ENCODE data around the gene ZDHHC8.

DNA sequence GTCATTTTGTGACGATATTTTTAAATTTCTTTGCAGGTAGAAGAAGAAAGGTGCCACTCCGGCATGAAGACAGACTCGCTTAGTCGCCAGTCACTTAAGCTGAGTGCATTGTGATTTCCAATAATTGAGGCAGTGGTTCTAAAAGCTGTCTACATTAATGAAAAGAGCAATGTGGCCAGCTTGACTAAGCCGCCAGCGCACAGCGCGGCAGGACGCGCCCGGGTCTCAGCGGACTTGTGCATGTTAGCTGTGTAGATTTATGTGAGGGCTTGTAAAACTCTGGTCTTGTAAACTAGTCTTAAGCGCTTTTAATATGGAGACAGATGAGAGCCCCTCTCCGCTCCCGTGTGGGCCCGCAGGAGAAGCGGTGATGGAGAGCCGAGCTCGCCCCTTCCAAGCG lies 46.0 kb upstream of the ZDHHC8 start:
- TF ChIP-seq, protein P1, sequence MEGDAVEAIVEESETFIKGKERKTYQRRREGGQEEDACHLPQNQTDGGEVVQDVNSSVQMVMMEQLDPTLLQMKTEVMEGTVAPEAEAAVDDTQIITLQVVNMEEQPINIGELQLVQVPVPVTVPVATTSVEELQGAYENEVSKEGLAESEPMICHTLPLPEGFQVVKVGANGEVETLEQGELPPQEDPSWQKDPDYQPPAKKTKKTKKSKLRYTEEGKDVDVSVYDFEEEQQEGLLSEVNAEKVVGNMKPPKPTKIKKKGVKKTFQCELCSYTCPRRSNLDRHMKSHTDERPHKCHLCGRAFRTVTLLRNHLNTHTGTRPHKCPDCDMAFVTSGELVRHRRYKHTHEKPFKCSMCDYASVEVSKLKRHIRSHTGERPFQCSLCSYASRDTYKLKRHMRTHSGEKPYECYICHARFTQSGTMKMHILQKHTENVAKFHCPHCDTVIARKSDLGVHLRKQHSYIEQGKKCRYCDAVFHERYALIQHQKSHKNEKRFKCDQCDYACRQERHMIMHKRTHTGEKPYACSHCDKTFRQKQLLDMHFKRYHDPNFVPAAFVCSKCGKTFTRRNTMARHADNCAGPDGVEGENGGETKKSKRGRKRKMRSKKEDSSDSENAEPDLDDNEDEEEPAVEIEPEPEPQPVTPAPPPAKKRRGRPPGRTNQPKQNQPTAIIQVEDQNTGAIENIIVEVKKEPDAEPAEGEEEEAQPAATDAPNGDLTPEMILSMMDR (IDR thresholded peaks at IDR 0.05): no peak
- no peak for TF ChIP-seq EZH2 (IDR thresholded peaks at IDR 0.05; ENCODE audit: borderline replicate concordance, insufficient read depth, low read depth, low read length, poor library complexity, severe bottlenecking)

Measured in B cell (primary cell).